ENCODE data around the gene TMEM145.

TMEM145 gene

GRCh38 chr19:42333975-42334696, 21.0 kb downstream of the TMEM145 start:
- TF ChIP-seq SIN3A (IDR thresholded peaks at IDR 0.05; ENCODE audit: borderline replicate concordance, insufficient read depth, low read length) = no peak
- TF ChIP-seq TAF1 (IDR thresholded peaks at IDR 0.05; ENCODE audit: borderline replicate concordance, insufficient read depth, low read length) = no peak
- no peak for TF ChIP-seq REST (IDR thresholded peaks at IDR 0.05; ENCODE audit: insufficient read depth in 1 of 2, low read depth in 2 of 2, low read length in 2 of 2)
- peak; percentile 32 for TF ChIP-seq FOXP2 (optimal IDR thresholded peaks at IDR 0.05; ENCODE audit: borderline replicate concordance, extremely low read depth, extremely low read length, insufficient read depth)
- TF ChIP-seq POLR2AphosphoS5 (IDR thresholded peaks at IDR 0.05; ENCODE audit: low read depth, low read length) = no peak

- no peak for TF ChIP-seq SIN3A (IDR thresholded peaks at IDR 0.05; ENCODE audit: borderline replicate concordance, insufficient read depth, low read length)
- TF ChIP-seq POLR2AphosphoS5 (IDR thresholded peaks at IDR 0.05; ENCODE audit: low read depth, low read length) = no peak
- no peak for TF ChIP-seq TAF1 (IDR thresholded peaks at IDR 0.05; ENCODE audit: borderline replicate concordance, insufficient read depth, low read length)
- TF ChIP-seq REST (IDR thresholded peaks at IDR 0.05; ENCODE audit: insufficient read depth in 1 of 2, low read depth in 2 of 2, low read length in 2 of 2) = no peak
- TF ChIP-seq FOXP2 (optimal IDR thresholded peaks at IDR 0.05; ENCODE audit: borderline replicate concordance, extremely low read depth, extremely low read length, insufficient read depth) = no peak
Observed at GRCh38 chr19:42334697-42335373, 21.7 kb downstream of the TMEM145 start.

GRCh38 chr19:42335374-42335936, 22.3 kb downstream of the TMEM145 start:
- TF ChIP-seq REST (IDR thresholded peaks at IDR 0.05; ENCODE audit: insufficient read depth in 1 of 2, low read depth in 2 of 2, low read length in 2 of 2) = no peak
- TF ChIP-seq FOXP2 (optimal IDR thresholded peaks at IDR 0.05; ENCODE audit: borderline replicate concordance, extremely low read depth, extremely low read length, insufficient read depth) = no peak
- TF ChIP-seq SIN3A (IDR thresholded peaks at IDR 0.05; ENCODE audit: borderline replicate concordance, insufficient read depth, low read length) = no peak
- no peak for TF ChIP-seq POLR2AphosphoS5 (IDR thresholded peaks at IDR 0.05; ENCODE audit: low read depth, low read length)
- no peak for TF ChIP-seq TAF1 (IDR thresholded peaks at IDR 0.05; ENCODE audit: borderline replicate concordance, insufficient read depth, low read length)

- no peak for TF ChIP-seq SIN3A (IDR thresholded peaks at IDR 0.05; ENCODE audit: borderline replicate concordance, insufficient read depth, low read length)
- no peak for TF ChIP-seq POLR2AphosphoS5 (IDR thresholded peaks at IDR 0.05; ENCODE audit: low read depth, low read length)
- TF ChIP-seq FOXP2 (optimal IDR thresholded peaks at IDR 0.05; ENCODE audit: borderline replicate concordance, extremely low read depth, extremely low read length, insufficient read depth) = no peak
- no peak for TF ChIP-seq TAF1 (IDR thresholded peaks at IDR 0.05; ENCODE audit: borderline replicate concordance, insufficient read depth, low read length)
- TF ChIP-seq REST (IDR thresholded peaks at IDR 0.05; ENCODE audit: insufficient read depth in 1 of 2, low read depth in 2 of 2, low read length in 2 of 2) = no peak
Observed at GRCh38 chr19:42335971-42336370, 22.9 kb downstream of the TMEM145 start.
